Activated naive CD8-positive, alpha-beta T cell (primary cell): ENCODE data around the gene ABL2.

Experiments used
- H3K27ac Mint-ChIP-seq: one replicate; pipeline ENCODE4 v1.8.0; 2021; ENCODE audit warnings: mixed read lengths
- H3K27me3 Mint-ChIP-seq: one replicate; pipeline ENCODE4 v1.8.0; 2021; ENCODE audit warnings: mixed read lengths
- H3K36me3 Mint-ChIP-seq: one replicate; pipeline ENCODE4 v1.8.0; 2021; ENCODE audit warnings: mixed read lengths
- H3K4me1 Mint-ChIP-seq: one replicate; pipeline ENCODE4 v1.8.0; 2021; ENCODE audit warnings: low read depth, mixed read lengths
- H3K4me3 Mint-ChIP-seq: one replicate; pipeline ENCODE4 v1.8.0; 2021; ENCODE audit warnings: mild to moderate bottlenecking, mixed read lengths
- H3K9me3 Mint-ChIP-seq: one replicate; pipeline ENCODE4 v1.8.0; 2021; ENCODE audit warnings: low read depth, mixed read lengths

Gene ABL2

GRCh38 chr1:179090522-179090921, 139.0 kb downstream of the ABL2 start:
- Mint-ChIP-seq H3K36me3 (no peaks in the 10 kb centered on the region), H3K4me1 (no peaks in the 10 kb centered on the region), H3K27ac (peak overlapping the region; percentile 29)

GRCh38 chr1:179089827-179090482, 139.5 kb downstream of the ABL2 start:
- Mint-ChIP-seq H3K27ac (peak overlapping the region; percentile 29), H3K4me3 (no peak overlapping the region), H3K4me1 (no peaks in the 10 kb centered on the region), H3K36me3 (no peaks in the 10 kb centered on the region), H3K27me3 (no peaks in the 10 kb centered on the region), H3K9me3 (no peaks in the 10 kb centered on the region)

More at GRCh38 chr1:179090522-179090921, 139.0 kb downstream of the ABL2 start:
- Mint-ChIP-seq H3K27me3 (no peaks in the 10 kb centered on the region), H3K4me3 (no peak overlapping the region), H3K9me3 (no peaks in the 10 kb centered on the region)

GRCh38 chr1:179087665-179088064, 141.8 kb downstream of the ABL2 start:
- H3K27me3 Mint-ChIP-seq, result no peaks in the 10 kb centered on the region
- peaks cover 7% of the 10 kb centered on the region for H3K4me1 Mint-ChIP-seq
- no peaks in the 10 kb centered on the region for H3K36me3 Mint-ChIP-seq
- no peaks in the 10 kb centered on the region for H3K9me3 Mint-ChIP-seq
- H3K4me3 Mint-ChIP-seq, result no peak overlapping the region
- H3K27ac Mint-ChIP-seq, result no peak overlapping the region

- H3K27ac Mint-ChIP-seq, result no peak overlapping the region
- peaks cover 25% of the 10 kb centered on the region for H3K4me1 Mint-ChIP-seq
- H3K4me3 Mint-ChIP-seq, result peak overlapping the region; percentile 95
- no peaks in the 10 kb centered on the region for H3K36me3 Mint-ChIP-seq
- no peaks in the 10 kb centered on the region for H3K9me3 Mint-ChIP-seq
- no peaks in the 10 kb centered on the region for H3K27me3 Mint-ChIP-seq
Measured at GRCh38 chr1:179083533-179083932, 145.9 kb downstream of the ABL2 start.

- Mint-ChIP-seq H3K27ac (peak overlapping the region; percentile 89), H3K4me1 (peaks cover 25% of the 10 kb centered on the region), H3K4me3 (peak overlapping the region; percentile 95), H3K36me3 (no peaks in the 10 kb centered on the region), H3K9me3 (no peaks in the 10 kb centered on the region), H3K27me3 (no peaks in the 10 kb centered on the region)
Measured at GRCh38 chr1:179082999-179083335, 146.5 kb downstream of the ABL2 start.

- Mint-ChIP-seq H3K27me3 (no peaks in the 10 kb centered on the region), H3K27ac (peak overlapping the region; percentile 89), H3K36me3 (no peaks in the 10 kb centered on the region), H3K9me3 (no peaks in the 10 kb centered on the region), H3K4me1 (peaks cover 25% of the 10 kb centered on the region), H3K4me3 (peak overlapping the region; percentile 95)
Measured at GRCh38 chr1:179082333-179082998, 147.0 kb downstream of the ABL2 start.

GRCh38 chr1:179081687-179082332, 147.7 kb downstream of the ABL2 start, which contains the start of gene TOR3A:
TOR3A (plus strand) TSS chr1:179082070; CDS start chr1:179082129, 59 bp downstream.
- Mint-ChIP-seq H3K9me3 (no peaks in the 10 kb centered on the region), H3K36me3 (no peaks in the 10 kb centered on the region)

GRCh38 chr1:179080866-179081686, 148.4 kb downstream of the ABL2 start:
- H3K27ac Mint-ChIP-seq, result peak overlapping the region; percentile 92
- H3K4me3 Mint-ChIP-seq, result peak overlapping the region; percentile 93
- peaks cover 25% of the 10 kb centered on the region for H3K4me1 Mint-ChIP-seq
- no peaks in the 10 kb centered on the region for H3K9me3 Mint-ChIP-seq
- H3K27me3 Mint-ChIP-seq, result no peaks in the 10 kb centered on the region
- no peaks in the 10 kb centered on the region for H3K36me3 Mint-ChIP-seq

More at GRCh38 chr1:179081687-179082332, 147.7 kb downstream of the ABL2 start, which contains the start of gene TOR3A:
- H3K4me3 Mint-ChIP-seq, result peak within 1 kb of the TSS; percentile 95
- peak within 1 kb of the TSS; percentile 92 for H3K27ac Mint-ChIP-seq
- H3K4me1 Mint-ChIP-seq, result peaks cover 25% of the 10 kb centered on the region
- H3K27me3 Mint-ChIP-seq, result no peaks in the 10 kb centered on the region

GRCh38 chr1:179079113-179079761, 150.2 kb downstream of the ABL2 start:
- H3K27me3 Mint-ChIP-seq, result no peaks in the 10 kb centered on the region
- no peaks in the 10 kb centered on the region for H3K9me3 Mint-ChIP-seq
- H3K4me3 Mint-ChIP-seq, result peak overlapping the region; percentile 42
- H3K27ac Mint-ChIP-seq, result no peak overlapping the region
- peaks cover 25% of the 10 kb centered on the region for H3K4me1 Mint-ChIP-seq
- no peaks in the 10 kb centered on the region for H3K36me3 Mint-ChIP-seq

GRCh38 chr1:179077396-179077795, 152.1 kb downstream of the ABL2 start:
- H3K27ac Mint-ChIP-seq, result no peak overlapping the region
- H3K4me3 Mint-ChIP-seq, result no peak overlapping the region
- H3K36me3 Mint-ChIP-seq, result no peaks in the 10 kb centered on the region
- no peaks in the 10 kb centered on the region for H3K27me3 Mint-ChIP-seq
- peaks cover 16% of the 10 kb centered on the region for H3K4me1 Mint-ChIP-seq
- H3K9me3 Mint-ChIP-seq, result no peaks in the 10 kb centered on the region

- H3K27me3 Mint-ChIP-seq, result no peaks in the 10 kb centered on the region
- H3K27ac Mint-ChIP-seq, result no peak overlapping the region
- H3K4me3 Mint-ChIP-seq, result no peak overlapping the region
- no peaks in the 10 kb centered on the region for H3K4me1 Mint-ChIP-seq
- H3K9me3 Mint-ChIP-seq, result no peaks in the 10 kb centered on the region
- peaks cover 13% of the 10 kb centered on the region for H3K36me3 Mint-ChIP-seq
Measured at GRCh38 chr1:179066471-179066870, 163.0 kb downstream of the ABL2 start.

GRCh38 chr1:179061360-179062282, 167.9 kb downstream of the ABL2 start:
- Mint-ChIP-seq H3K9me3 (no peaks in the 10 kb centered on the region), H3K27me3 (no peaks in the 10 kb centered on the region), H3K36me3 (peaks cover 13% of the 10 kb centered on the region), H3K4me1 (no peaks in the 10 kb centered on the region), H3K27ac (peak overlapping the region; percentile 50), H3K4me3 (no peak overlapping the region)
